ENCODE results near the gene WEE1.

- TF ChIP-seq CTCF (IDR thresholded peaks at IDR 0.05) (no peak), POLR2A (IDR thresholded peaks at IDR 0.05) (no peak)
Observed at GRCh38 chr11:9525116-9525515, 48.4 kb upstream of the WEE1 start.

Measured in suprapubic skin (tissue), 3 donors.